K562 (cell line): ENCODE measurements around the gene LCTL. TPM values are rescaled to one million over a fixed set of nuclear protein-coding genes. Genes with fewer than 3 reads are reported as not detected.

ENCODE experiments used
- ATAC-seq: fragments of 200-7000 bp; cut with Tn5 transposase; 3 replicates; pipeline ENCODE4 v1.9.1; 2020; ENCODE audit warnings: moderate library complexity
- BruUV-seq: library from RNA; stranded (reverse); fragments of 400-500 nt; replicated peaks from 2 replicates; lab custom pipeline; 2021; lab: Mats Ljungman, UMichigan
- CTCF ChIA-PET: fragments of 300-600 bp; formaldehyde crosslinking; extraction: SDS; loops from one replicate; lab custom pipeline; 2021; ENCODE audit warnings: low intra/inter-chr PET ratio; lab: Yijun Ruan, JAX
- POLR2A ChIA-PET: fragments of 300-600, 350-650 bp; sonication (Branson Sonifier 250); formaldehyde crosslinking; extraction: SDS; loops from one replicate; lab custom pipeline; 2021; ENCODE audit warnings: antibody characterized with exemption, inconsistent platforms; lab: Yijun Ruan, JAX
- DNase-seq, 4 experiments: peaks; one replicate each; pipeline versions ENCODE4 v3.0.0 to v3.0.0-alpha.2; 2011 to 2018; ENCODE audit warnings: low spot score in 3 of 4, mixed read lengths in 3 of 4; ENCODE audit errors: extremely low read depth in 1 of 4
- FAIRE-seq: peaks from 2 replicates; lab custom pipeline; 2011; peaks lifted over from hg19 to GRCh38; lab: Jason Lieb, UNC
- H2AFZ ChIP-seq: 2 replicates; pipeline ENCODE4 v1.6.0; 2011; ENCODE audit warnings: low read depth, low read length, control low read depth, inconsistent platforms
- H3K27ac ChIP-seq: fragments of 200-600 bp; 3 replicates; pipeline ENCODE4 v1.8.0; 2011; ENCODE audit warnings: low read depth, mild to moderate bottlenecking, control low read depth, inconsistent platforms, low read length, moderate library complexity, mixed read lengths; ENCODE audit errors: extremely low read depth
- H3K27me3 ChIP-seq, 2 experiments: fragments of 300-600 bp in 1 of 2; 2 replicates in 1 of 2; 3 replicates in 1 of 2; pipeline versions ENCODE4 v1.6.0 to v1.8.0; 2011; ENCODE audit warnings: inconsistent platforms in 2 of 2, low read length in 2 of 2, mild to moderate bottlenecking in 1 of 2, mixed read lengths in 1 of 2, moderate library complexity in 1 of 2; ENCODE audit not compliant: control insufficient read depth in 2 of 2, insufficient read depth in 2 of 2
- H3K36me3 ChIP-seq: fragments of 300-600 bp; 3 replicates; pipeline ENCODE4 v1.8.0; 2011; ENCODE audit warnings: mild to moderate bottlenecking, low read length, inconsistent platforms; ENCODE audit not compliant: control insufficient read depth, insufficient read depth
- H3K4me1 ChIP-seq, 2 experiments: fragments of 200-600 bp in 1 of 2; replicated peaks in 1 of 2; 2 replicates in 1 of 2; 3 replicates in 1 of 2; pipeline versions ENCODE4 v1.5.1 to v1.8.0; 2011; ENCODE audit warnings: inconsistent platforms in 2 of 2, low read length in 2 of 2, mild to moderate bottlenecking in 1 of 2, mixed read lengths in 1 of 2, moderate library complexity in 1 of 2; ENCODE audit not compliant: control insufficient read depth in 2 of 2, insufficient read depth in 2 of 2
- H3K4me2 ChIP-seq: 2 replicates; pipeline ENCODE4 v1.6.1; 2011; ENCODE audit warnings: low read length, control low read depth, inconsistent platforms, mixed read lengths; ENCODE audit not compliant: insufficient read depth
- H3K4me3 ChIP-seq: fragments of 200-600 bp; sonication (generic), shearing (Covaris generic); 2 replicates; pipeline ENCODE4 v1.5.1; 2016; ENCODE audit warnings: control low read depth, inconsistent platforms
- H3K79me2 ChIP-seq: fragments of 200-600 bp; 3 replicates; pipeline ENCODE4 v1.8.0; 2011; ENCODE audit warnings: low read length, inconsistent platforms; ENCODE audit not compliant: control insufficient read depth, insufficient read depth
- H3K9ac ChIP-seq, 2 experiments: 2 replicates each; pipeline versions ENCODE4 v1.6.0 to v1.6.1; 2011; ENCODE audit warnings: low read depth in 2 of 2, low read length in 2 of 2, control low read depth in 1 of 2, inconsistent platforms in 1 of 2, mild to moderate bottlenecking in 1 of 2, mixed read lengths in 1 of 2; ENCODE audit not compliant: insufficient read depth in 1 of 2
- H3K9me1 ChIP-seq: one replicate; pipeline ENCODE4 v1.6.0; 2011; ENCODE audit warnings: inconsistent platforms, mild to moderate bottlenecking, low read length, moderate library complexity; ENCODE audit not compliant: control insufficient read depth, insufficient read depth
- H3K9me3 ChIP-seq: replicated peaks from 2 replicates; pipeline ENCODE4 v1.5.1; 2011; ENCODE audit warnings: low read depth, low read length, inconsistent platforms; ENCODE audit not compliant: control insufficient read depth, insufficient read depth
- H4K20me1 ChIP-seq: replicated peaks from 2 replicates; pipeline ENCODE4 v1.6.1; 2011; ENCODE audit warnings: low read length, inconsistent platforms, mixed read lengths; ENCODE audit not compliant: control insufficient read depth, insufficient read depth
- NELFE ChIP-seq: IDR thresholded peaks from 2 replicates; pipeline ENCODE4 v1.6.1; 2011; ENCODE audit warnings: mild to moderate bottlenecking; ENCODE audit not compliant: insufficient read depth, insufficient read length
- OTX1 ChIP-seq: fragments of 450-650 bp; formaldehyde crosslinking; IDR thresholded peaks from 2 replicates; pipeline ENCODE4 v1.4.0; 2022; ENCODE audit warnings: mild to moderate bottlenecking
- PHF8 ChIP-seq: fragments of 200-600 bp; sonication (generic); IDR thresholded peaks from 2 replicates; pipeline ENCODE4 v1.6.1; 2012; ENCODE audit warnings: mixed run types, mild to moderate bottlenecking, inconsistent platforms, low read length, moderate library complexity, borderline replicate concordance
- POLR2G ChIP-seq: fragments of 200-400 bp; formaldehyde crosslinking; IDR thresholded peaks from 2 replicates; pipeline ENCODE4 v1.6.1; 2017; ENCODE audit warnings: low read depth, mild to moderate bottlenecking, antibody characterized with exemption, low read length, moderate library complexity
- SMARCE1 ChIP-seq: fragments of 450-650 bp; IDR thresholded peaks from 2 replicates; pipeline ENCODE4 v1.7.1; 2016; ENCODE audit warnings: mild to moderate bottlenecking
- TCF3 ChIP-seq: sonication (generic); formaldehyde crosslinking; IDR thresholded peaks from 2 replicates; pipeline ENCODE4 v1.4.0; 2020; ENCODE audit warnings: mild to moderate bottlenecking, missing genetic modification reagents
- ZSCAN32 ChIP-seq: fragments of 450-650 bp; formaldehyde crosslinking; IDR thresholded peaks from 2 replicates; pipeline ENCODE4 v1.4.0; 2020; ENCODE audit warnings: mild to moderate bottlenecking, moderate library complexity
- WGBS: fragments of 100-300 bp; shearing (Covaris generic); methylation state at CpG from one replicate; pipeline ENCODE4 v1.1.6; 2016; ENCODE audit warnings: low coverage, mixed read lengths; ENCODE audit not compliant: insufficient coverage; ENCODE audit errors: missing lambda C conversion rate; 5-methylcytosine and 5-hydroxymethylcytosine counted together
- in situ Hi-C: fragments of 300-500 bp; cut with MboI; formaldehyde crosslinking; loops from 4 replicates; pipeline ENCODE4 v1.15.0; 2018; ENCODE audit warnings: inconsistent platforms, mixed read lengths
- intact Hi-C: fragments of 100-400 bp; cut with micrococcal nuclease; formaldehyde crosslinking; loops from 2 replicates; pipeline ENCODE4 v1.14.2; 2022
- polyA plus RNA-seq, 8 experiments: library from polyadenylated mRNA; depleted of rRNA in 4 of 8; stranded (reverse) in 5 of 8; unstranded in 3 of 8; fragments of >200 nt; fragmentation: Nextera tagmentation in 2 of 8; fragmentation: Illumina TruSeq in 1 of 8; extraction: Ambion mirVana in 2 of 8; extraction: Trizol in 1 of 8; gene quantifications; 2 replicates each; pipeline versions ENCODE4 v1.2.1 to v1.2.3, GENCODE V29; 2011 to 2014; ENCODE audit warnings: inconsistent platforms in 1 of 8, missing spikeins in 1 of 8
- total RNA-seq, 7 experiments: library from RNA; depleted of rRNA in 6 of 7; stranded (reverse); fragments of >200 nt in 6 of 7; fragmentation: Illumina TruSeq in 2 of 7; extraction: Trizol in 2 of 7; gene quantifications; 2 replicates each; pipeline versions ENCODE4 v1.2.1 to v1.2.3, GENCODE V29; 2011 to 2021; ENCODE audit warnings: low replicate concordance in 1 of 7

The LCTL gene
- total and polyA plus RNA-seq, 9 of the 15 experiments (the other 6 are each of a cell fraction or from before 2014, with no cell fraction given): 0.08 to 0.31 (median 0.17) TPM; not detected in 6

DNA sequence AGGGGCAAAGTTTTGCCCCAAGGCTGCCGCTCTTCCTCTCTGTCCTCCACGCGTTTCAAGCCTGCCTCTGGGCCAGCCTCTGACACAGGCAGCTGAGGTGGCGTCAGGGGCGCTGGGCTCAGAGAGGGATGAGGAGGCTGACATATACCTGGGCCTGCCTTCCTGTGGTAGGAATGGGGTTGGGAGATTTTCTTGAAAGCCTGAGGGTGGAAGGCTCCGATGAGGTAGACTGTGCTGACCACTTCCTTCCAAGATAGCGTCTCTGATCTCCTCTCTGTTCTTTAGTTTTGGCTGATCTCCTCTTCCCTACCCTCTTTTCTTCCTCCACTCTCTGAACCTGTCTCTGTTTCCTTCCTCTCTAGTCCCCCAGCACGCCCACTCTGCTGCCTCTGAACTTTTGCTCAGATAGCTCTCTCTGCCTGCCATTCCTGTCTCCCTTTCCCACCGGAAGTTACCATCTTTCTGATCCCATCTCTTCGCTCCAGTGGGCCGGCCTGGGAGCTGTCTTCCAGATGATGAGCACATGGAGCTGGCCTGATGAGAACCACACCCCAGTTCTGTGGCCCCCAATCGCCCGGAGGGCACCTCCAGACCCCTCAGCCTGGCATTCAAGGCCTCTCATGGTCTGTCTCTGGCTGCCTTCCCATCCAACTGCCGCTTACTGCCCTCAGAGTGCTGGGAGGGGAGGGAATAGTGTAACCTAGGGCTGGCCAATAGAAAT, 32.5 kb upstream of the LCTL start:
- H3K79me2 ChIP-seq: peaks cover 97% of the 10 kb centered on the region
- BruUV-seq: no TSS peak
- peaks cover 60% of the 10 kb centered on the region for H4K20me1 ChIP-seq
- no peak for FAIRE-seq
- no peaks in the 10 kb centered on the region for H3K27me3 ChIP-seq
- CTCF ChIA-PET: no interaction called here
- no peaks in the 10 kb centered on the region for H3K9me3 ChIP-seq
- H3K4me2 ChIP-seq: no peak overlapping the region
- in situ Hi-C loops: loop anchor here (10.0 kb wide), 1 partner anchor 257 kb away; no protein-coding TSS in a partner anchor
- H2AFZ ChIP-seq: no peak overlapping the region
- H3K27ac ChIP-seq: peak overlapping the region; percentile 7; the same call in 1 of the 3 replicates
- H3K36me3 ChIP-seq: peaks cover 88% of the 10 kb centered on the region
- POLR2A ChIA-PET: interaction anchor here (0.7 to 1.7 kb wide), 2 partner anchors 8 to 286 kb away, joined by 3 to 8 read pairs; no protein-coding TSS in a partner anchor
- no peak overlapping the region for H3K4me3 ChIP-seq
- peaks cover 13% of the 10 kb centered on the region for H3K9me1 ChIP-seq
- no peak for ATAC-seq
- peak overlapping the region in 1 of 2 experiments; percentile 53; a peak in 1 of 4 replicates for H3K9ac ChIP-seq
- H3K4me1 ChIP-seq: peaks cover 0 to 6% of the 10 kb centered on the region in 2 experiments; a peak in 4 of 5 replicates
- intact Hi-C loops: no loop called here
- 77% methylated on average over 13 of the region's 14 CpGs for WGBS
- no peak for DNase-seq
- no peak for TF ChIP-seq NELFE
- peak; percentile 25; the same call in 1 of the 2 replicates for TF ChIP-seq POLR2G
- TF ChIP-seq PHF8: no peak
- TF ChIP-seq TCF3 (CRISPR knock-in tag): no peak
- TF ChIP-seq OTX1 (CRISPR knock-in tag): no peak
- no peak for TF ChIP-seq ZSCAN32 (CRISPR knock-in tag)
- TF ChIP-seq SMARCE1: no peak
